Measurements from ENCODE around the gene GUSB. TPM values are rescaled to one million over a fixed set of nuclear protein-coding genes. Genes with fewer than 3 reads are reported as not detected.
A peak's percentile ranks its signal among the peaks of the same experiment; 100 is the strongest.
"Not testable (repeated sequence)": the region's sequence is repeated elsewhere in the genome, so short reads cannot be mapped to it uniquely, and the experiment has no call there.

GUSB gene
- total RNA-seq (60.1 TPM), polyA plus RNA-seq (ENCODE audit: insufficient read depth, low read depth, low replicate concordance) (61.8 TPM)
- long read RNA-seq, donor 1, partial matches to known transcripts, result 41 of 46 reads
- long read RNA-seq, donor 1, other reads (novel, unspliced or antisense), result 0 of 46 reads
- long read RNA-seq, donor 2, transcript GUSB-201 (12 exons, 2,300 nt), result major isoform, 7 of 62 reads
- long read RNA-seq, donor 2, partial matches to known transcripts, result 55 of 62 reads
- long read RNA-seq, donor 2, other reads (novel, unspliced or antisense), result 0 of 62 reads
- long read RNA-seq, donor 3, transcript GUSB-201 (12 exons, 2,300 nt), result major isoform, 11 of 62 reads
- long read RNA-seq, donor 3, partial matches to known transcripts, result 51 of 62 reads
- long read RNA-seq, donor 3, other reads (novel, unspliced or antisense), result 0 of 62 reads
- long read RNA-seq, donor 4, partial matches to known transcripts, result 29 of 42 reads
- long read RNA-seq, donor 4, other reads (novel, unspliced or antisense), result 9 of 42 reads
- long read RNA-seq, donor 5, result 0 reads
- long read RNA-seq, donor 6, partial matches to known transcripts, result 14 of 16 reads
- long read RNA-seq, donor 6, other reads (novel, unspliced or antisense), result 0 of 16 reads
- long read RNA-seq, donor 7, transcript GUSB-201 (12 exons, 2,300 nt), result major isoform, 43 of 122 reads
- long read RNA-seq, donor 7, partial matches to known transcripts, result 34 of 122 reads
- long read RNA-seq, donor 7, other reads (novel, unspliced or antisense), result 43 of 122 reads
- long read RNA-seq, donor 8, partial matches to known transcripts, result 5 of 16 reads
- long read RNA-seq, donor 8, other reads (novel, unspliced or antisense), result 6 of 16 reads
- long read RNA-seq, donor 9, partial matches to known transcripts, result 26 of 26 reads
- long read RNA-seq, donor 9, other reads (novel, unspliced or antisense), result 0 of 26 reads
- long read RNA-seq, donor 10, partial matches to known transcripts, result 32 of 39 reads
- long read RNA-seq, donor 10, other reads (novel, unspliced or antisense), result 5 of 39 reads

GRCh38 chr7:65981965-65982792 is at the start of gene GUSB:
Gene GUSB (minus strand): TSS chr7:65982213. CDS start chr7:65982183, 30 bp downstream.
- H3K9me3 ChIP-seq (ENCODE audit: control insufficient read depth in 2 of 3, insufficient read depth in 1 of 3, low read length in 3 of 3), result no peaks in the 10 kb centered on the region
- H3K36me3 ChIP-seq (ENCODE audit: control insufficient read depth in 2 of 3, insufficient read depth in 3 of 3, low read length in 3 of 3), result no peaks in the 10 kb centered on the region
- FAIRE-seq (no peak), DNase-seq (peak; percentile 95 to 97 (median 97))
- TF ChIP-seq, protein P1, sequence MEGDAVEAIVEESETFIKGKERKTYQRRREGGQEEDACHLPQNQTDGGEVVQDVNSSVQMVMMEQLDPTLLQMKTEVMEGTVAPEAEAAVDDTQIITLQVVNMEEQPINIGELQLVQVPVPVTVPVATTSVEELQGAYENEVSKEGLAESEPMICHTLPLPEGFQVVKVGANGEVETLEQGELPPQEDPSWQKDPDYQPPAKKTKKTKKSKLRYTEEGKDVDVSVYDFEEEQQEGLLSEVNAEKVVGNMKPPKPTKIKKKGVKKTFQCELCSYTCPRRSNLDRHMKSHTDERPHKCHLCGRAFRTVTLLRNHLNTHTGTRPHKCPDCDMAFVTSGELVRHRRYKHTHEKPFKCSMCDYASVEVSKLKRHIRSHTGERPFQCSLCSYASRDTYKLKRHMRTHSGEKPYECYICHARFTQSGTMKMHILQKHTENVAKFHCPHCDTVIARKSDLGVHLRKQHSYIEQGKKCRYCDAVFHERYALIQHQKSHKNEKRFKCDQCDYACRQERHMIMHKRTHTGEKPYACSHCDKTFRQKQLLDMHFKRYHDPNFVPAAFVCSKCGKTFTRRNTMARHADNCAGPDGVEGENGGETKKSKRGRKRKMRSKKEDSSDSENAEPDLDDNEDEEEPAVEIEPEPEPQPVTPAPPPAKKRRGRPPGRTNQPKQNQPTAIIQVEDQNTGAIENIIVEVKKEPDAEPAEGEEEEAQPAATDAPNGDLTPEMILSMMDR (IDR thresholded peaks at IDR 0.05; ENCODE audit: borderline replicate concordance, extremely low read depth, insufficient read depth), result no peak
- no peaks in the 10 kb centered on the region for H3K27me3 ChIP-seq (ENCODE audit: control insufficient read depth, insufficient read depth, low read length)
- H3K4me1 ChIP-seq (ENCODE audit: control insufficient read depth in 2 of 3, insufficient read depth in 2 of 3, low read depth in 1 of 3, low read length in 3 of 3), result peaks cover 0 to 11% (median 0%) of the 10 kb centered on the region in 3 donors
- intact Hi-C loops (cut with DNase I), result no loop called here
- peak within 1 kb of the TSS; percentile 29 to 70 (median 54) for H3K9ac ChIP-seq (ENCODE audit: low read length in 3 of 3)
- peak within 1 kb of the TSS; percentile 40 to 72 (median 64) for H3K4me3 ChIP-seq (ENCODE audit: low read length in 3 of 3)
- H3K27ac ChIP-seq (ENCODE audit: low read depth in 2 of 2, low read length in 2 of 2), result peak within 1 kb of the TSS; percentile 33 to 69

GRCh38 chr7:66028342-66028741 is 46.3 kb upstream of the GUSB start:
- H3K9me3 ChIP-seq (ENCODE audit: control insufficient read depth in 2 of 3, insufficient read depth in 1 of 3, low read length in 3 of 3); H3K27me3 ChIP-seq (ENCODE audit: control insufficient read depth, insufficient read depth, low read length); DNase-seq; H3K4me3 ChIP-seq (ENCODE audit: low read length in 3 of 3); FAIRE-seq; intact Hi-C loops (cut with DNase I); H3K36me3 ChIP-seq (ENCODE audit: control insufficient read depth in 2 of 3, insufficient read depth in 3 of 3, low read length in 3 of 3); H3K4me1 ChIP-seq (ENCODE audit: control insufficient read depth in 2 of 3, insufficient read depth in 2 of 3, low read depth in 1 of 3, low read length in 3 of 3); H3K9ac ChIP-seq (ENCODE audit: low read length in 3 of 3); H3K27ac ChIP-seq (ENCODE audit: low read depth in 2 of 2, low read length in 2 of 2): not testable (repeated sequence)

DNA sequence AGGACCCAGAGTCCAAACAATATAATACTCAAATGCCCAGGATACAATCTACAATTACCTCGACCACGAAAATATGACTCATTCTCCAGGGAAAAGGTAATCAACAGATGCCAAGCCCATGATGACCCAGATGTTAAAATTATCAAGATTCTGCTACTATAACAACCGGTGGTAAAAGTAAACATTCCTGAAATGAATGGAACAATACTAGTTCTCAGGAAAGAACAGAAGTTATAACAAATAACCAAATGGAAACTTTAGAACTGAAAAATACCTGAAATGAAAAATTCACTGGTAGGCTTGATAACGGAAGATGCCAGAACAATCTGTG is 34.1 kb upstream of the GUSB start:
- DNase-seq, result no peak
- H3K27me3 ChIP-seq (ENCODE audit: control insufficient read depth, insufficient read depth, low read length), result no peaks in the 10 kb centered on the region
- no peak overlapping the region for H3K27ac ChIP-seq (ENCODE audit: low read depth in 2 of 2, low read length in 2 of 2)
- H3K4me3 ChIP-seq (ENCODE audit: low read length in 3 of 3), result no peak overlapping the region
- H3K9me3 ChIP-seq (ENCODE audit: control insufficient read depth in 2 of 3, insufficient read depth in 1 of 3, low read length in 3 of 3), result no peaks in the 10 kb centered on the region
- FAIRE-seq, result no peak
- intact Hi-C loops (cut with DNase I), result no loop called here
- TF ChIP-seq, protein P1 (IDR thresholded peaks at IDR 0.05; ENCODE audit: borderline replicate concordance, extremely low read depth, insufficient read depth), result no peak
- no peaks in the 10 kb centered on the region for H3K36me3 ChIP-seq (ENCODE audit: control insufficient read depth in 2 of 3, insufficient read depth in 3 of 3, low read length in 3 of 3)
- H3K9ac ChIP-seq (ENCODE audit: low read length in 3 of 3), result no peak overlapping the region
- no peaks in the 10 kb centered on the region for H3K4me1 ChIP-seq (ENCODE audit: control insufficient read depth in 2 of 3, insufficient read depth in 2 of 3, low read depth in 1 of 3, low read length in 3 of 3)
